Breast epithelium (tissue), 4 donors: ENCODE measurements around the gene EIF4B. TPM values are rescaled to one million over a fixed set of nuclear protein-coding genes. Genes with fewer than 3 reads are reported as not detected.
A peak's percentile ranks its signal among the peaks of the same experiment; 100 is the strongest.

Experiments
- DNase-seq, 2 donors: peaks; one replicate each; pipeline ENCODE4 v3.0.0-alpha.2; 2019; ENCODE audit warnings: low spot score in 2 of 2
- H3K27ac ChIP-seq, 2 donors: fragments of 200-600 bp; sonication (generic) in 1 of 2; one replicate each; pipeline ENCODE4 v1.5.1; 2016 to 2019; ENCODE audit warnings: mild to moderate bottlenecking in 1 of 2
- H3K27me3 ChIP-seq, 2 donors: fragments of 200-600 bp; sonication (generic) in 1 of 2; one replicate each; pipeline versions ENCODE4 v1.5.1 to v1.6.0; 2017 to 2019; ENCODE audit warnings: control low read depth in 1 of 2, mild to moderate bottlenecking in 1 of 2
- H3K36me3 ChIP-seq: fragments of 200-600 bp; one replicate; pipeline ENCODE4 v1.5.1; 2019
- H3K4me1 ChIP-seq, 2 donors: fragments of 200-600 bp; sonication (generic); one replicate each; pipeline ENCODE4 v1.5.1; 2016 to 2019; ENCODE audit warnings: control low read depth in 1 of 2
- H3K4me3 ChIP-seq, 3 donors: fragments of 200-600 bp; sonication (generic); 1 replicate in 2 of 3; 2 replicates in 1 of 3; pipeline ENCODE4 v1.5.1; 2016 to 2019; ENCODE audit warnings: mild to moderate bottlenecking in 3 of 3, moderate library complexity in 2 of 3
- H3K9me3 ChIP-seq, 2 donors: fragments of 200-600 bp; sonication (generic) in 1 of 2; one replicate each; pipeline ENCODE4 v1.5.1; 2016 to 2019; ENCODE audit warnings: control low read depth in 1 of 2
- CTCF ChIP-seq, 3 donors: fragments of 450-650 bp; IDR thresholded peaks; one replicate each; pipeline ENCODE4 v1.5.1; 2016 to 2017; ENCODE audit warnings: antibody characterized with exemption in 3 of 3, mild to moderate bottlenecking in 3 of 3, moderate library complexity in 3 of 3
- POLR2A ChIP-seq: fragments of 450-650 bp; IDR thresholded peaks from one replicate; pipeline ENCODE4 v1.6.1; 2016; ENCODE audit warnings: antibody characterized with exemption, mild to moderate bottlenecking, moderate library complexity
- POLR2AphosphoS5 ChIP-seq, 3 donors: sonication (generic); formaldehyde crosslinking; IDR thresholded peaks; one replicate each; pipeline ENCODE4 v1.6.1; 2017; ENCODE audit warnings: antibody characterized with exemption in 3 of 3
- intact Hi-C: fragments of 100-400 bp; cut with DNase I; formaldehyde crosslinking; loops from one replicate; pipeline ENCODE4 v1.15.1; 2023; ENCODE audit warnings: low total_unique reads
- total RNA-seq, 3 donors: library from RNA; depleted of rRNA; stranded (reverse); fragments of >200 nt; gene quantifications; one replicate each; pipeline ENCODE4 v1.1.0, GENCODE V29; 2016

Gene EIF4B
- total RNA-seq, 3 donors from 2014 or later, result 600 to 759 (median 614) TPM

- peak in 1 of 2 donors; percentile 16 for DNase-seq
- H3K4me3 ChIP-seq, result no peak overlapping the region
- H3K4me1 ChIP-seq, result peaks cover 16 to 18% of the 10 kb centered on the region in 2 donors
- H3K36me3 ChIP-seq, result no peaks in the 10 kb centered on the region
- intact Hi-C loops, result no loop called here
- TF ChIP-seq CTCF (IDR thresholded peaks at IDR 0.05) (no peak), POLR2A (no peak), POLR2AphosphoS5 (IDR thresholded peaks at IDR 0.05) (no peak)
- no peaks in the 10 kb centered on the region for H3K27me3 ChIP-seq
- peak overlapping the region; percentile 42 to 89 for H3K27ac ChIP-seq
- no peaks in the 10 kb centered on the region for H3K9me3 ChIP-seq
Measured at GRCh38 chr12:53058674-53059433, 52.6 kb downstream of the EIF4B start.

- no peaks in the 10 kb centered on the region for H3K36me3 ChIP-seq
- H3K27me3 ChIP-seq, result no peaks in the 10 kb centered on the region
- DNase-seq, result peak in 1 of 2 donors; percentile 17
- no peaks in the 10 kb centered on the region for H3K9me3 ChIP-seq
- peak overlapping the region; percentile 42 to 89 for H3K27ac ChIP-seq
- TF ChIP-seq CTCF (IDR thresholded peaks at IDR 0.05), result no peak
- no peak for TF ChIP-seq POLR2A
- no peak for TF ChIP-seq POLR2AphosphoS5 (IDR thresholded peaks at IDR 0.05)
- H3K4me3 ChIP-seq, result no peak overlapping the region
- H3K4me1 ChIP-seq, result peaks cover 15 to 16% of the 10 kb centered on the region in 2 donors
- intact Hi-C loops, result no loop called here
Measured at GRCh38 chr12:53059434-53060063, 53.3 kb downstream of the EIF4B start.

GRCh38 chr12:53060064-53060720 is 53.9 kb downstream of the EIF4B start:
- Histone ChIP-seq H3K4me1 (peaks cover 15 to 20% of the 10 kb centered on the region in 2 donors), H3K4me3 (no peak overlapping the region), H3K27ac (peak overlapping the region; percentile 75 to 89), H3K27me3 (no peaks in the 10 kb centered on the region), H3K9me3 (no peaks in the 10 kb centered on the region), H3K36me3 (no peaks in the 10 kb centered on the region)
- intact Hi-C loops, result no loop called here
- DNase-seq, result peak in 1 of 2 donors; percentile 18
- TF ChIP-seq POLR2A (no peak), CTCF (IDR thresholded peaks at IDR 0.05) (no peak)

- no peak overlapping the region for H3K4me3 ChIP-seq
- peak overlapping the region; percentile 75 to 89 for H3K27ac ChIP-seq
- no peaks in the 10 kb centered on the region for H3K36me3 ChIP-seq
- intact Hi-C loops, result no loop called here
- no peaks in the 10 kb centered on the region for H3K9me3 ChIP-seq
- H3K27me3 ChIP-seq, result no peaks in the 10 kb centered on the region
- TF ChIP-seq CTCF (IDR thresholded peaks at IDR 0.05) (no peak), POLR2A (no peak), POLR2AphosphoS5 (IDR thresholded peaks at IDR 0.05) (no peak)
- DNase-seq, result peak in 1 of 2 donors; percentile 34
- H3K4me1 ChIP-seq, result peaks cover 15 to 20% of the 10 kb centered on the region in 2 donors
Measured at GRCh38 chr12:53060721-53061276, 54.5 kb downstream of the EIF4B start.
